DOHH2 (cell line): ENCODE data around the gene PPIA.

Experiments
- H3F3A ChIP-seq: fragments of 200-600 bp; sonication (generic), shearing (Covaris generic); 2 replicates; pipeline ENCODE4 v1.6.0; 2016; ENCODE audit warnings: antibody characterized with exemption, mild to moderate bottlenecking; ENCODE audit not compliant: control insufficient read depth, insufficient read depth
- H3K27ac ChIP-seq: fragments of 200-600 bp; sonication (generic); 2 replicates; pipeline ENCODE4 v1.5.1; 2014; ENCODE audit warnings: low read depth, mild to moderate bottlenecking, low read length, moderate library complexity
- H3K27me3 ChIP-seq: fragments of 200-600 bp; sonication (generic); 2 replicates; pipeline ENCODE4 v1.6.1; 2014; ENCODE audit warnings: mild to moderate bottlenecking, low read length, mixed read lengths; ENCODE audit not compliant: control insufficient read depth
- H3K36me3 ChIP-seq: fragments of 200-600 bp; sonication (generic); 2 replicates; pipeline ENCODE4 v1.6.1; 2014; ENCODE audit warnings: mild to moderate bottlenecking, low read length, moderate library complexity, mixed read lengths; ENCODE audit not compliant: control insufficient read depth
- H3K4me1 ChIP-seq: fragments of 200-600 bp; sonication (generic); 2 replicates; pipeline ENCODE4 v1.6.1; 2014; ENCODE audit warnings: mild to moderate bottlenecking, low read length, mixed read lengths; ENCODE audit not compliant: control insufficient read depth
- H3K4me2 ChIP-seq: fragments of 200-600 bp; sonication (generic); 2 replicates; pipeline ENCODE4 v1.6.0; 2014; ENCODE audit warnings: mild to moderate bottlenecking, low read length, moderate library complexity
- H3K4me3 ChIP-seq: fragments of 200-600 bp; sonication (generic); 2 replicates; pipeline ENCODE4 v1.5.1; 2014; ENCODE audit warnings: mild to moderate bottlenecking, low read length, mixed read lengths
- H3K79me2 ChIP-seq: fragments of 200-600 bp; sonication (generic); 2 replicates; pipeline ENCODE4 v1.6.1; 2014; ENCODE audit warnings: mild to moderate bottlenecking, low read length, mixed read lengths; ENCODE audit not compliant: control insufficient read depth
- H3K9me2 ChIP-seq: fragments of 200-600 bp; sonication (generic); replicated peaks from 2 replicates; pipeline ENCODE4 v1.6.1; 2014; ENCODE audit warnings: mild to moderate bottlenecking, low read length, mixed read lengths; ENCODE audit not compliant: control insufficient read depth
- H3K9me3 ChIP-seq: fragments of 200-600 bp; sonication (generic); 2 replicates; pipeline ENCODE4 v1.6.1; 2014; ENCODE audit warnings: antibody characterized with exemption, low read length, mixed read lengths; ENCODE audit not compliant: control insufficient read depth, insufficient read depth
- H4K20me1 ChIP-seq: fragments of 200-600 bp; sonication (generic); 2 replicates; pipeline ENCODE4 v1.6.0; 2014; ENCODE audit warnings: low read depth, mild to moderate bottlenecking, antibody characterized with exemption, low read length, moderate library complexity; ENCODE audit not compliant: control insufficient read depth, insufficient read depth
- CTCF ChIP-seq: fragments of 200-600 bp; sonication (generic); IDR thresholded peaks from one replicate; pipeline ENCODE4 v1.5.1; 2014; ENCODE audit warnings: antibody characterized with exemption, mild to moderate bottlenecking, low read depth, low read length; ENCODE audit not compliant: poor library complexity, severe bottlenecking
- EZH2phosphoT487 ChIP-seq: fragments of 200-600 bp; sonication (generic); IDR thresholded peaks from 2 replicates; pipeline ENCODE4 v1.6.1; 2017; ENCODE audit warnings: borderline replicate concordance, mild to moderate bottlenecking, antibody characterized with exemption, low read length, moderate library complexity, mixed read lengths

The PPIA gene

GRCh38 chr7:44852590-44852989 lies 56.1 kb downstream of the PPIA start:
- Histone ChIP-seq H3K9me3 (no peaks in the 10 kb centered on the region), H3K27me3 (no peaks in the 10 kb centered on the region), H3K4me2 (no peak overlapping the region)

More at GRCh38 chr7:44852590-44852989, 56.1 kb downstream of the PPIA start:
- H3K4me3 ChIP-seq = no peak overlapping the region
- H3K36me3 ChIP-seq = peaks cover 21% of the 10 kb centered on the region
- no peaks in the 10 kb centered on the region for H4K20me1 ChIP-seq
- no peak overlapping the region for H3K27ac ChIP-seq
- H3F3A ChIP-seq = peaks cover 13% of the 10 kb centered on the region
- no peaks in the 10 kb centered on the region for H3K9me2 ChIP-seq
- H3K79me2 ChIP-seq = peaks cover 16% of the 10 kb centered on the region
- H3K4me1 ChIP-seq = peaks cover 19% of the 10 kb centered on the region
- TF ChIP-seq EZH2phosphoT487 (no peak), CTCF (no peak)
